Brain pericyte (primary cell): ENCODE data around the gene IRF5.
"Not testable (repeated sequence)": the region's sequence is repeated elsewhere in the genome, so short reads cannot be mapped to it uniquely, and the experiment has no call there.

Source experiments
- DNase-seq: peaks from one replicate; pipeline ENCODE4 v3.0.0-alpha.2; 2012; ENCODE audit warnings: low read depth, low spot score

IRF5 gene

GRCh38 chr7:128939075-128939860, 1.5 kb downstream of the IRF5 start:
- no peak for DNase-seq

- no peak for DNase-seq
These were observed 2.2 kb downstream of the IRF5 start for GRCh38 chr7:128939861-128940410.

GRCh38 chr7:128940494-128941322, 3.0 kb downstream of the IRF5 start:
- no peak for DNase-seq

GRCh38 chr7:128941323-128941890, 3.7 kb downstream of the IRF5 start:
- DNase-seq, result no peak

- no peak for DNase-seq
These were observed 4.3 kb downstream of the IRF5 start for GRCh38 chr7:128941946-128942526.

- not testable (repeated sequence) for DNase-seq
These were observed 5.5 kb downstream of the IRF5 start for GRCh38 chr7:128943251-128943650.

GRCh38 chr7:128944487-128945236, 6.9 kb downstream of the IRF5 start:
- DNase-seq, result no peak

GRCh38 chr7:128945668-128946366, 8.1 kb downstream of the IRF5 start:
- DNase-seq, result no peak

- DNase-seq, result no peak
These were observed 9.5 kb downstream of the IRF5 start for GRCh38 chr7:128946936-128947830.

GRCh38 chr7:128947854-128948253, 10.1 kb downstream of the IRF5 start:
- DNase-seq, result no peak

- DNase-seq, result no peak
These were observed 10.7 kb downstream of the IRF5 start for GRCh38 chr7:128948312-128948973.

- DNase-seq, result no peak
These were observed 11.4 kb downstream of the IRF5 start for GRCh38 chr7:128948976-128949760.

GRCh38 chr7:128951296-128951695, 13.6 kb downstream of the IRF5 start:
- no peak for DNase-seq

GRCh38 chr7:128954150-128954549, 16.4 kb downstream of the IRF5 start:
- DNase-seq, result no peak

- no peak for DNase-seq
These were observed 17.4 kb downstream of the IRF5 start for GRCh38 chr7:128954830-128955802.

- DNase-seq, result no peak
These were observed 18.3 kb downstream of the IRF5 start for GRCh38 chr7:128955981-128956380.

- DNase-seq, result no peak
These were observed 21.6 kb downstream of the IRF5 start for GRCh38 chr7:128959296-128959695.
